Erythroblast (primary cell): ENCODE measurements around the gene IFT122.

Source experiments
- GATA1 ChIP-seq: IDR thresholded peaks from 2 replicates; pipeline ENCODE4 v1.6.1; 2011; ENCODE audit warnings: low read depth, mild to moderate bottlenecking, control low read depth, low read length, moderate library complexity
- POLR2A ChIP-seq: IDR thresholded peaks from 2 replicates; pipeline ENCODE4 v1.6.1; 2011; ENCODE audit warnings: mild to moderate bottlenecking, low read length

- TF ChIP-seq POLR2A: no peak
- no peak for TF ChIP-seq GATA1
These were observed 122.8 kb downstream of the IFT122 start for GRCh38 chr3:129562803-129563202.
